NCI-H146 (cell line): ENCODE measurements around the gene RASSF4.

Experiments used
- DNase-seq: peaks from one replicate; lab custom pipeline; 2025; lab: John Stamatoyannopoulos, UW

The RASSF4 gene, protein sequence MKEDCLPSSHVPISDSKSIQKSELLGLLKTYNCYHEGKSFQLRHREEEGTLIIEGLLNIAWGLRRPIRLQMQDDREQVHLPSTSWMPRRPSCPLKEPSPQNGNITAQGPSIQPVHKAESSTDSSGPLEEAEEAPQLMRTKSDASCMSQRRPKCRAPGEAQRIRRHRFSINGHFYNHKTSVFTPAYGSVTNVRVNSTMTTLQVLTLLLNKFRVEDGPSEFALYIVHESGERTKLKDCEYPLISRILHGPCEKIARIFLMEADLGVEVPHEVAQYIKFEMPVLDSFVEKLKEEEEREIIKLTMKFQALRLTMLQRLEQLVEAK

GRCh38 chr10:44959247-44960087 lies at the start of gene RASSF4:
Gene RASSF4 (plus strand): TSS chr10:44959802. CDS start chr10:44970203, 10,401 bp downstream.
- DNase-seq: peak; percentile 90

DNA sequence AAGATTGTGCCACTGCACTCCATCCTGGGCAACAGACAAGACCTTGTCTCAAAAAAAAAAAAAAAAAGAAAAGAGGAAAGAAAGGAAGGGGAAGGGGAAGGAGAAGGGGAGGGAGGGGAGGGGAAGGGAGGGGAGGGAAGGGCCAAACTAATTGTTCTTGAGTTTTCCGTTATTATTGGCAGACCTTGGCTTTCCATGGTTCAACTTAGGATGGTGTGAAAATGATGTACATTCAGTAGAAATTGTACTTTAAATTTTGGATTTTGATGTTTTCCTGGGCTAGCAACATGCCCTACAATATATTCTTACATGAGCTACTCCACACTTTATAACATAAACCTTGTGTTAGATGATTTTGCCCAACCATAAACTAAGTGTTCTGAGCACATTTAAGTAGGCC lies 49.7 kb upstream of the RASSF4 start:
- DNase-seq: no peak

DNA sequence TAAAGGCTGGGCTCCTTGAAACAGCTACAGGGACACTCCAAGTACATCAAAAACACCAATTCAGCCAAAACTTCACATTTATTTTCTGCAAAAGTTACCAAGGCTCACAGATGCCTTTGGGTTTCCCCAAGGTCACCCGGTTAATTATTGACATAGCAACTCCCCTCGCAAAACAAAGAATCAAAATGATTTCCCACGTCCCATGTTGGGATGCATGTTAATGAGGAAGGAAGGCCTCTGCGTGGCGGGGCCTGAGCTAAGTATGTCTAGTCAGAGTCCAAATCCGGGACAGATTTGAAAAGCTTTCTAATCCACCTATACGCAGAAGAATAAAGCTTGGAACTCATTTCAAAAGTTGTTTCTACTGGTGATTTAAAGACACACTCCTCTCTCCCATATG lies 49.0 kb upstream of the RASSF4 start:
- DNase-seq: no peak

GRCh38 chr10:44911081-44911540 lies 48.5 kb upstream of the RASSF4 start, which contains the start of gene TMEM72:
Gene TMEM72 (plus strand): TSS chr10:44911337. CDS start chr10:44911513, 176 bp downstream.
- DNase-seq: no peak

DNA sequence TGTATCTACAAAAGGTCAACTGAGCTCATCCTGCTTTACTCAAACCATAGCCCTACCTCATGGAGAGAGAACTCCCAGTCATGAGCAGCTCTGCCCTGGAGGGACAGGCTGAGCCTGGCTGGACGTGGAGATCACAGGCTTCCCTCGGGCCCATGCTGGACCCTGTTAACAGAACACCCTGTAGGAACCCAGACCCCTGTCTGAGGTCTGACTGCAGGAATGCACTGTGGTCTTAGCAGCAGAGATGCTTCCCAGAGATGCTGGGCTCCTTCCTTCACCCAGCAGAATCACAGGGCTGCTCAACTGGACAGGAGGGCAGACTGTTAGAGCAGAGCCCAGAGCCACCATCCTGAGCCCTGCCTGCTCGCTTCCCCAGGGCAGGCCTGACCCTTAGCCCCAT lies 47.7 kb upstream of the RASSF4 start:
- DNase-seq: no peak

DNA sequence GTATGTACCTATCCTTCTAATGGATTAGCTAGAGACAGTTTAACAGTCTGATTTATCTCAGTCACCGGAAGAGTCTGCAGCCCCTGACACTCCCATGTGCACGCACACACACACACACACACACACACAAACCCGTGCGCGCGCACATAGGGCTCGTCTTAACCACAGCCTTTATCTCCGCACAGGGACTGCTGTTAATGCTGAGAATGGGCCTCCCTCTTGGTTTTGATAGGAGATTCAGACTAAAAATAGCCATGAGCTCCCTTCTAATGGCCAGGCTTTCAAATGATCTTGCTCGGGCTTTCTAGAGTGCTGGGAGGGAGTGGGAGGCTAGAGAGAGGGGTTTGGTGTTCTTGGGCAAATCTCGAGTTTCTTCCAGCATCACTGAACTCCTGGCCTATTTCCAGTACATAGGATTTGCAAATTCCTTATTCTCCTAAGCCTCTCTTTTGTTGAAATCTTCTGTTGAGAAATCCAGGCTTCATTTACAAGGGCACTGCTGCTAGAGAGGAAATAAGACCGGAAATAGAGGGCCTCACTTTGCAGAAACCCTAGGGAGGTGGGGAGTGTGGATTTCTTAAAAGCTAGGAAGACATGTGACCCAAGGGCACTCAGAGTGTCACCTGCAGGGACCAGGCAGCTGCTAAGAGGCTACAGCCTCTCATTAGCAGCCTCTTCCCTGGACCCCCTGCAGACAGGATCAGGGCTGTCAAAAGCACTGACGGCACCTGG lies 46.1 kb upstream of the RASSF4 start:
- no peak for DNase-seq

DNA sequence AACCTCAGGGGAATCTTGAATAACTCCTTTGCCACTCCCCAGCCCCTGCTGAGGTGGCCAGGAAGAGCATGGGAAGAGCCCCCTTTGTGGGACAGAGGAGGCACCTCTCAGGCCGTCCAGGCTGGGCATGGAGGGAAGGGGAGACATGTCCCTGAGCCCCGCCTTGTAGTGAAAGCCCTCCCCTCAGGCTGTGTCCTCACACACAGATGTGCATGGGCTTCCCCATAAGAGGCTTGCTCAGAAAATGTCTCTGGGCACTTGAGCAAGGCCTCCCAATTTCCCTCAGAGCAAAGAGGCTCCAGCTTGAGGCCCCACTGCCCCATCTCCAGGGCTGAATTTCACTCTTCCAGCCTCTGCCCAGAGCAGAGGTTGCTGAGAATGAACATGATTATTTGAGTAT lies 44.7 kb upstream of the RASSF4 start:
- no peak for DNase-seq

- no peak for DNase-seq
Observed at GRCh38 chr10:44916429-44916828, 43.2 kb upstream of the RASSF4 start.

DNA sequence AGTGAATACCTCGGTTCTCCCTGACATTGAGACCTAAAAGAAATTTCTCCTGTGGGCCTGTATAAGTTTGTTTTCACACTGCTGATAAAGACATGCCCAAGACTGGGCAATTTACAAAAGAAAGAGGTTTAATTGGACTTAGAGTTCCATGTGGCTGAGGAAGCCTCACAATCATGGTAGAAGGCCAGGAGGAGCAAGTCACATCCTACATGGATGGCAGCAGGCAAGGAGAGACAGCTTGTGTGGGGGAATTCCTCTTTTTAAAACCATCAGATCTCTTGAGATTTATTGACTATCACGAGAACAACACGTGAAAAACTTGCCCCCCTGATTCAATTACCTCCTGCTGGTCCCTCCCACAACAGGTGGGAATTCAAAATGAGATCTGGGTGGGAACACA lies 41.8 kb upstream of the RASSF4 start:
- no peak for DNase-seq

DNA sequence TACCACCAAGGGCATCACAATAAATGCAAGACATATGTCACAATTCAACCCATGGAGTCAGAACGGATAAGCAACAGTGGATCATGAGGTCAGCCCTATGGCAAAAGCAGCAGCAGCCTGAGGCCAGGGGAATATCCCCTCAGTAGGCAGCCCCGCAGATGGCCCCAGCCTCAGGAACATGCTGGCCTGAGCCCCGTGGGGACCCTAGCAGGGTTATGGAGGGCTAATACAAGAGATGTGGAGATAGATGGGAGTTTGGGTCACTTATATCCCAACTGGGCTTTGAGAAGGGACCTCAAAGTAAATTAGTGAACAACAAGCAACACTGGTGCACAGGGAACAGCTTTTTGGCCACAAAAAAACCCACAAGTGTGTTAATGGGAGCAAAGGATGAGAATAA lies 39.4 kb upstream of the RASSF4 start:
- DNase-seq: no peak

- no peak for DNase-seq
Observed at GRCh38 chr10:44921061-44921460, 38.5 kb upstream of the RASSF4 start.

DNA sequence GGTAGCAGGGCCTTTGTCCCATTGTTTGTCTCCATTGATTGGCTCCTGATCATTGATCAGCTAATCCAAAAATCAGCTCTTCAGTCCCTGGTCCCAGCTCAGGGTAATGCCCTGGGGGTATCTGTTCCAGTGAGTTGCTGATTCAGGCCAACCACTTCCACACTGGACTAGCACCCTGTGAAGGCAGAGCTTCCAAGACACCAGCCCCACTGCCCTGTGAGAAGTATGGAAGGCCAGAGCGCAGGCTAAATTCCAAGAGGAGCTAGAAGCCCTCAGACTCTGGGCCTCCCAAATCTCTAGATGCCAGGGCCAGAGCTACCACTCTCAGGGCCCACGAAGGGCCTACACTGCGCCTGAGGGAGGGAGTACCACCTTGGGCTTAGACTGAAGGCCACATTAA lies 38.1 kb upstream of the RASSF4 start:
- DNase-seq: no peak

DNA sequence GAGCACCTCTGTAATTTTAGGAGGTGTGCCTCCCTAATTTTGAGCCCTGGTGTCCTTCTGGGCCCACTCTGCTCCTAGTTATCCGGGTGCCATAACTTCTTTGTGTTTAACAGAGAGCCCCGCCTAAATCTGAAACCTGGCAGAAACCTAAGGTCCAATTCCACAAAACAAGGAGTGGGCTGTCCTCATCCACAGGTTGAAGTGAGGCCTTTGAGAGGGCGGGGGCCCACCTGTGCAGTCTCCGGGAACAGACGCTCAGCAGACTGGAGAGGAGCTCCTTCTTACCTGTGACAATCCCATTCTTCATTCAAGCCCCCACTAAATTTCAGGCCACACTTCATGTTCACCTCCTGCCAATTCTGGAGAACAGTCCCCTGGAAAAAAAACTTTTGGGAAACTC lies 37.6 kb upstream of the RASSF4 start:
- no peak for DNase-seq

DNA sequence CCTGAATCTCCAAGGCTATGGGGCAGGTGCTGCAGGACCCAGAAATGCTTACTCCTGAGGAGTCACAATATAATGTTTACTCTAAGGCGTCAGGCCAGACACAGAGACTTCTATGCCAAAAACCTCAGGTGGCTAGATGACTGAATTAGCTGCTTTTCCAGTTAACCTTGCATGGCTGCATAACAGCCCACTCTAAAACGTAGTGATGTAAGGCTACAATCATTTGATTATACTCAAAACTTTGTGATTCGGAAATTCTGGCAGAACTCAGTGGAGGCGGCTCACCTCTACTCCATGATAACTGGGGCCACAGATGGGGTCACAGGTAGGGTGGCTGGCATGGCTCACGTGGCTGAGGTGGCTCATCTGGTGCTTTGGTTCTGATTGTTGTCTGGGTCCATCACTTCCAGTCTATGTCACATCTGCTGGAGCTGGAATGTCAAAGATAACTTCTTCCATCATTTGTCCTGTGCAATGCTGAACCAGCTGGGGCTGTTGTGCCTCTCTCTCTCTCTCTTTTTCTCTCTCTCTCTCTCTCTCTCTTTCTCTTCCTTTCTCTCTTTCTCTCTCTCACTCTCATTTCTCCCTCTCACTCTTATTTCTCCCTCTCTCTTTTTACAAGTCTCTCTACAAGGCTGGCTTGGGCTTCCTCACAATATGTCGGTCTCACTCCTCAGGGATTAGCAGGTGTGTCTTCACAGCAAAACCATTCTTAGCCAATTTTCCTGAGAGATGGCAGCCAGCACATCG lies 36.6 kb upstream of the RASSF4 start:
- no peak for DNase-seq

DNA sequence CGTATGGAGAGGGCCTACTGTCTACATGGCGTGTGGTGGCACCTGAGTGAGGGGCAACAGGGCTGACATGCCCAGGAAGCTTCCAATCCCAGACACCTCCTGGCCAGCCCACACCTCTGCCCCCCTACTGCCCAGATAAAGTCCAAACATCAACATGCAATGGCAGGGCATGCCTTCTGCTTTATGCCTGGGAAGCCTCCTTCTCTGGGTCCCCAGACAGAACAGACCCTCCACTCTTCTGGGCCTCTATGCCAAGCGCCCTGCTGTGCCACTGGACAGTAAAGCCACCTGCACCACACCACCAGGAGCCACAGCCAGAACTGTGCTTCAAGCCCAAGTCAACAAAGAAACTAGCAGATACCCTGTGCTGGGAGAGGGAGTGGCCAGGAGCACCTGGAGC lies 36.0 kb upstream of the RASSF4 start:
- no peak for DNase-seq

- no peak for DNase-seq
Observed at GRCh38 chr10:44924261-44925040, 35.2 kb upstream of the RASSF4 start.

DNA sequence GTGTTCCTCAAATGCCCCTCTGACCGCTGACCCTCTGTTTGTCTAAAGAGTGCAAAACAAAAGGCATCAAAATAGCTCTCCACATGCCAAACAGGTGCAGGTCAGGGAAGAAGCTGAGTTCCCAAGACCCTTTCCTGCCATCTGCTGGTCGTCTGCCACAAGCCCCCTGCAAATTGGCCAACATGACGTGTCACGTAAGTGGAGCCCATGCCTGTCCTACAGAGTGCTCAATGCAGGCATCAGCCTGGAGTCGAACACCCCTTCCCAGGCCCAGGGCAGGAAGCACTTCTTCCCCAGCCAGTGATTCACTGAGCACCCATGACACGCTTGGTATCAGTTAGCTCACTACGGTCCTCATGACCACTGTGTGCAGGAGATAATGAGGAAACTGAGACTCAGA lies 34.4 kb upstream of the RASSF4 start:
- peak; percentile 77 for DNase-seq

DNA sequence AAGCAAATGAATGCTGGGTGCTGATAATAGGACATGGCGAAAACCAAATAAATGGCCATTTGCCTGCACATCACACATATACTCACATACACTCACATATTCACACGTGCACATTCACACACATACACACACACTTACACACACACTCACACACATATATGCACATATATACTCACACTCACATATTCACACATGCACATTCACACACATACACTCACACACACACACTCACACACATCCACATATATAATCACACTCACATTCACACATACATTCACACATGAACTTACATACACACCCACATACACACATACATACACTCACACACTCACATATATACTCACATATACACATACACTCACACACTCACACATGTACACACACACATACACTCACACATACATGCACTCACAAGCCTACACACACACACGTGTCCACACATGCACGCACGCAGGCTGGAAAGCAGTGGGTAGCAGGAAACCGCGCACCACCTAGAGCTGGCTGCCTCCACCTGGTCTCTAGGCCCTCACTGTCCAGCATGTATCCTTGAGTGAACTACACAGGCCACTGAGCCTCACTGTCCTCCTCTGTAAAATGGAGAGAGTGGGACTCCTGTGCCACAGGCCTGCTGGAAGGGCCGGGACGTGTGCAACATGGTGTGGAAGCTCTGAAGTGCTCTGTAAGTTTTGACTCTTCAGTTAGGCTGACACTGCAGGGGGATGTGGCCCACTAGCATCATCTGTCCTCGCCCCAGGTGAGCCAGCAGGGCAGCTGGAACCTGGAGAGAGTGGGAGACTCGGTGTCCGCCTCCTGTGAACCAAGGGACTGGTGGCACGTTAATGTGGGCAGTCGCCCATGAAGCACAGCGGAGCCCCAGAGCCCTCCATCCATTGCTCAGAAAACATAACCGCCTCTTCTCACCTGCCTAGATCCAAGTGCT lies 33.5 kb upstream of the RASSF4 start:
- DNase-seq: no peak

DNA sequence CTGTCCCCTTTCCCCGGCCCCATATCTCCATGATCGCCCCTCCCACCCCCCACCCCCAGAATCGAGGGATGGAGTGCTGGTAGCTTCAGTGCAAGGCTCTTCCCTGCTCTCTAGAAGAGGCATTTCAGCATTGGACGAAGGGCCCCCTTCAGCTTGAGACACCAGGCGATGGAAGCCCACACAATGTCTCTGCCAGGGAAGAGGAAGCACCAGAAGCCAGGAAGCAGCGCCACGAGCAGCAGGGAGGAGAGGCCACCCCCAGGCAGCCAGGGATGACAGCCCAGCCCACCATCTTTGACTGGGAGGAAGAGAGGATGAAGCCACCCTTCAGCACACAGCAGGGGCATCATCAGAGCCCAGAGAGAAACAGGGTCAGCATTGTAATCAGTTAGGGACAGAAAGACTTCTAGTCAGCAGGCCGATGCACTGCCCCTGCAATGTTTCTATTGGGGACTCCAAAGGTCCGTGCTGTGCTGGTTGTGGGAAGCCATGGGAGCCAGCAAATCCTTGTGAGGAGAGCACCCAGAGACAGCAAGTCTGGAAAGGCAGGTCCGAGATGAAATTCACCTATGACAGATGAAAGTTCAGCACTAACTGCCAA lies 32.8 kb upstream of the RASSF4 start:
- no peak for DNase-seq
